ENCODE data around the gene SNTG2.
"Not testable (repeated sequence)": the region's sequence is repeated elsewhere in the genome, so short reads cannot be mapped to it uniquely, and the experiment has no call there.

SNTG2 gene

DNA sequence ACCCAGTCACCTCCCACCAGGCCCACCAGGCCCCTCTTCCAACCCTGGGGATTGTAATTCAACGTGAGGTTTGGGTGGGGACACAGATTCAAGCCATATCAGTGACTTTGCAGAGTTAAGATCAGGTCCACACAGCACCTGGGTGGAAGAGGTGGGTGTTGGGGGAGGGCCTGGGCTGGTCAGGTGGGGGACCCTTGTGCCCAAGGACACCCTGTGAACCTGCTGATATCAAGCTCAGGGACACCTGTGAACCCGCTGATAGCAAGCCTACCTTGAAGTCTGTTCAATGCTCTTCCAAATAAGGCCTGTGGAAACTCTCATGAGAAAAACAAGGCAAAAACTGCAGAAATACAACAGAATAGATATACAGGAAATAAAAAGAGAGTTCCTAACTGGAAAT is 442.7 kb downstream of the SNTG2 start:
- in situ Hi-C loops (cut with HindIII; ENCODE audit: low pct_unique_long_range_greater_than_20kb, low sequenced_read_pairs) = no loop called here
- DNase-seq (ENCODE audit: low read depth in 1 of 2, low spot score in 1 of 2) = no peak
- no peak for TF ChIP-seq JUND (IDR thresholded peaks at IDR 0.05; ENCODE audit: low read depth)

DNA sequence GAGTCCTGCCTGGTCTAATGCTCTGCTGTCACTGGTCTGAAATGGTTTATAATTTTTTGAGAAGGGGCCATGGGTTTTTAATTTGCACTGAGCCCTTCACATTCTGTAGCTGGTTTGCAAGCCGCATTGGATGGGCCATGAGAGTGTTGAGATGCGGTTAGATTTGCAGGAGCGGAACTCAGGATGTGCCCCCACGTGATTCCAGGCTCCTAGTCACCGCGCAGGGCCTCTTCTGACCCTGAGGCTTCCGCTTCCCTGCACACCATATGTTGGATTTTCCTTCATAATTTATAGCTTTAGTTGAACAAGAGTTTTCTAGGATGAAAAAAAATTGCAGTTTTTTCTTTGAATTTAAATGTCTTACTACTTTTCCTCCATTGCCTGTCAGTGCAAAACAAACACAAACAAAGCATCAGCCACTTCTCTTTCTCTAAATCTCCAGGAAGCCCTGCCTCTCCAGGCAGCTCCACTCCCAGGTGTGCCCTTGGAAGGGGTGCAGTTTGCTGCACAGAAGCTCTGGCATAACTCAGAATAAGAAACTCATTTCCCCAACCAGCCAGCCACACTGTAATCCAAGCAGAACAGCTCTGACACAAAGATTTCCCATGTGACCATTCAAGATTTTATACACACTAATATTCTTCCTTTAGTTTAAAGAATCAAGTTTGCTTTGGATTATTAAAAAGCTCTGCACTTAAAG is 444.2 kb downstream of the SNTG2 start:
- no peak for DNase-seq (ENCODE audit: low read depth in 1 of 2, low spot score in 1 of 2)
- in situ Hi-C loops (cut with HindIII; ENCODE audit: low pct_unique_long_range_greater_than_20kb, low sequenced_read_pairs) = no loop called here
- TF ChIP-seq JUND (IDR thresholded peaks at IDR 0.05; ENCODE audit: low read depth) = no peak

DNA sequence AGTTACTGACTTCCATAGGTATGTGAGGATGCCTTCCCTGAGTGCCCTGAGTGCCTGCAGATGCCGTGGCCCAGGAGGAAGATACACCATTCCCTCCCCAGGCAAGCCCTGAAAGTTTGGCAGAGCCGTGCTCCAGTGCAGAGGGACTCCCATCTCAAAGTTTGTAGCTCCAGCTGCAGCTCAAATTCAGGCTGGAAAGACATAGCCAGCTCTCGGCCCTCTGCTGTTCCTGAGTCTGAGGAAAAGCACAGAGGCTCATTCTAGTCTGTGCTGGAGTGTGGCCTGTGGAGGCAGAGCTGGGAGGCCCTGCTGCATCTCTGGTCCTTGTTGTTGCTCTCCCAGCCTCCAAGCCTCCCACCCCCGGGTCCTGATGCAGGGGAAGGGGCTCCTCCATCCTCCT is 446.7 kb downstream of the SNTG2 start:
- no peak for DNase-seq (ENCODE audit: low read depth in 1 of 2, low spot score in 1 of 2)
- TF ChIP-seq JUND (IDR thresholded peaks at IDR 0.05; ENCODE audit: low read depth) = no peak
- in situ Hi-C loops (cut with HindIII; ENCODE audit: low pct_unique_long_range_greater_than_20kb, low sequenced_read_pairs) = no loop called here

DNA sequence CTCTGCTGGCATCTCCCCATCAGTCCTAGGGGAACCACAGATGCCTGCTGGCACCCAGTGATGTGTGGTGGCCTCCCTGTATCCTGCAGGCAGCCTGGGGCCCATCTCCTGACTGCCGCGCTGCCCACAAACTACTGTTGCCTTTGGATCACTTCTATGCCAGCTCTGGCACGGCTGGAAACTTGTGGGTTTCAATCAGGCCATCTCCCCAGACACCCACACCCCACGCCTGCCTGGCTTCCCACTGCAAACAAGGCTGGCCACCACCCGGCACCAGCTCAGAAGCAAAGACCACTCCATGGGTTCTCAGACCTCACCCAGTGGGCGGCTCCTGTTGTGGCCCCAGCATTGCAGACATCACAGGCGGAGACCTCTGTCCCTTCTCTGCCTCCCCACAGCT is 447.5 kb downstream of the SNTG2 start:
- no peak for TF ChIP-seq JUND (IDR thresholded peaks at IDR 0.05; ENCODE audit: low read depth)
- in situ Hi-C loops (cut with HindIII; ENCODE audit: low pct_unique_long_range_greater_than_20kb, low sequenced_read_pairs) = no loop called here
- no peak for DNase-seq (ENCODE audit: low read depth in 1 of 2, low spot score in 1 of 2)

DNA sequence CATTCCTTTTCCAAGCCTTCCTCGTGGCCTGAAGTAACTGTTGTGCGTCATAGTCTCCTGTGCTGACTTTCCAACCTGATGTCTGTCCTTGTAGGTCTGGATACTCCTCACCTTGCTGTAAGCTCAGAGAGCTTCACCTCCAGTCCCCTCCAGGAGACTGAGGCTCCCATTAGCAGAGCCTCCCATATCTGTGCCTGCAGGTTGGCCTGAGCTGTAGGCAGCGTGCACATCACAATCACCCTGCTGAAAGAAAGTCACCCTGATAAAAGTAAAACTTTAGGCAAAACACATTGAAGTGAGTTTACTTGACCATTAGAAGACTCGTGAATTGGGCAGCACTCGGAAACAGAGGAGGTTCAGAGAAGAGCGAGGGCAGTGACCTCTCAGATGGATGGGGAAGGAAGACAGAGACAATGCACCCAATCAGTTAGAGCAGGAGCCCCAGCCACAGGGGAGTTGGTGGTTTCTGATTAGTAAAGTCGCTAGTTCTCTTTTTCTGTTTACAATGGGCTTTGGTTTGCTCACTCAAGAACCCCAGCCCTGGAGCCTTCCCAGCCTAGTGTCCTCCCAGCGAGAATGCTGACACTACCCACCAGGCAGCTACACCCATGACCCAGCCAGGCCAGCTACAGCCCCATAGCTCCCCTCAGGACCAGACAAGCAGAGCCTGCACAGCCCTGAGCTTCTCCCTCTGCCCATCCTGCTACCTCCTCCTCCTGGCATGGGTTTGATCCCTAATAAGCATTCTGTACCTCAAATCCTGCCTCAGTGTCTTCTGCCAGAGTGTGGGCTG is 450.5 kb downstream of the SNTG2 start:
- in situ Hi-C loops (cut with HindIII; ENCODE audit: low pct_unique_long_range_greater_than_20kb, low sequenced_read_pairs) = no loop called here
- no peak for TF ChIP-seq JUND (IDR thresholded peaks at IDR 0.05; ENCODE audit: low read depth)
- DNase-seq (ENCODE audit: low read depth in 1 of 2, low spot score in 1 of 2) = no peak

DNA sequence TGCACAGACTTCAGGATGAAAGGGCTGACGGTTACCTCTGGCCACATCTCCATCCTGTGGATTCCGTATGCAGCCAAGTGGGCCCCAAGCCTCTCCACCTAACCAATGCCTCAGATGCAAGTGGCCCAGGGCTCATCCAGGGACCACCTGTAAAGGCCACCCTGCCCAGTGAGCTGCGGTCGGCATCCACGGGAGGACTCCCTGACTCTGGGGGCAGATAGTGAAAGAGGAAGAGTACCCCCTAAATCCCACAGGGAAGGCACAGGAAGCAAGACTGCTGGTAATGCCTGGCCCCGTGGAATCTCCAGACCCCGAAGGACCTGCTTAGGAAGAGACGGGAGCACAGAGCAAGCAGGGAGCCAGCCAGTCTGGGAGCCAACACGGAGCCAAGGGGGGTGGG is 451.4 kb downstream of the SNTG2 start:
- in situ Hi-C loops (cut with HindIII; ENCODE audit: low pct_unique_long_range_greater_than_20kb, low sequenced_read_pairs) = no loop called here
- no peak for TF ChIP-seq JUND (IDR thresholded peaks at IDR 0.05; ENCODE audit: low read depth)
- no peak for DNase-seq (ENCODE audit: low read depth in 1 of 2, low spot score in 1 of 2)

DNA sequence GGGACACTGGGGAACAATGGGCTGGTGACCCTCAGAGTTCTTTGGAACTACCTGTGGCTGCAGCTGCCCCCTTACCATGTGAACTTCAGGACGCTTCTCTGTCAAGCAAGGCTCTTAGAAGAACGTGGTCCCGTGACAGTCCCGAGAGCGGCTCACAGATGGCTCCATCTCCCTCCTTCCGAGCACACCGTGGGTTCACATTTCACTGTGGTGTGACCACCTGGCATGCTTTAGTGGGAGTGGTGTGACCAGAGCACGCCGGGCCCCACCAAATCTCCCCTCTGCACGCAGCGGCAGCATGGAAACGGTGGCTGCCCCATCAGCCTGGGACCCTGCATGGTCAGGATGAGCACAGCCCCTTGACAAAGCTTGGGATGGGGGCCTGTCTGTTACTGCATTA is 452.9 kb downstream of the SNTG2 start:
- TF ChIP-seq JUND (IDR thresholded peaks at IDR 0.05; ENCODE audit: low read depth) = no peak
- DNase-seq (ENCODE audit: low read depth in 1 of 2, low spot score in 1 of 2) = no peak
- in situ Hi-C loops (cut with HindIII; ENCODE audit: low pct_unique_long_range_greater_than_20kb, low sequenced_read_pairs) = no loop called here

DNA sequence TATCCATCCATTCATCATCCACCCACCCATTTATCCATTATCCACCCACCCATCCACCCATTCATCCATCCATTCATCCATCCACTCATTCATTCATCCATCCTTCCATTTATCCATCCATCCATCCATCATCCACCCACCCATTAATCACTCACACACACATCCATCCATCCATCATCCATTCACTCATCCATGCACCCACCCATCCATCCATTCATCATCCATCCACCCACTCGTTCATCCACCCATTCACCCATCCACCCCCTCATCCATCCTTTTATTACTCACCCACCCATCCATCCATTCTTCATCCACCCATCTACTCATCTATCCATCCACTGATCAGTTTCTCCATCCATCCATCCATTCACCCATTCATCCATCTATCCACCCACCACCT is 454.5 kb downstream of the SNTG2 start:
- DNase-seq (ENCODE audit: low read depth in 1 of 2, low spot score in 1 of 2) = no peak
- in situ Hi-C loops (cut with HindIII; ENCODE audit: low pct_unique_long_range_greater_than_20kb, low sequenced_read_pairs) = no loop called here
- TF ChIP-seq JUND (IDR thresholded peaks at IDR 0.05; ENCODE audit: low read depth) = no peak

DNA sequence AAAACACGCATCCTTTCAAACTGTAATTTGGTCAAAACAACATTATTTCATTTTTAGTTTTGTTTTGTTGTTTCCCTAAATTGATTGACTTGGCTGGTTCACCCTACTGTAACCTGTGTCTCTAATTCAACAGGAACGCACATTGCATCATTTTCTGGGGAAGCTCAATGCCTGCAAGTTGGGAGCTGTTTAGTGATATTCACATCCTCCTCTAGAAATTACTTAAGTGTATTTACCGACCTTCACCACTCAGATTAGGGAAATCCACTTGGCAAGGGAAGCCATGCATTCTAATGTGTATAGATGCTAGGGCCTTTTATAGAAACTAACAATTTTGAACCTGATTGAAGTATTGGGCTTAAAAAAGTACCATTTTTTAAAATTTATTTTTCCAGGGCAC is 455.3 kb downstream of the SNTG2 start:
- no peak for TF ChIP-seq JUND (IDR thresholded peaks at IDR 0.05; ENCODE audit: low read depth)
- in situ Hi-C loops (cut with HindIII; ENCODE audit: low pct_unique_long_range_greater_than_20kb, low sequenced_read_pairs) = no loop called here
- DNase-seq (ENCODE audit: low read depth in 1 of 2, low spot score in 1 of 2) = no peak

DNA sequence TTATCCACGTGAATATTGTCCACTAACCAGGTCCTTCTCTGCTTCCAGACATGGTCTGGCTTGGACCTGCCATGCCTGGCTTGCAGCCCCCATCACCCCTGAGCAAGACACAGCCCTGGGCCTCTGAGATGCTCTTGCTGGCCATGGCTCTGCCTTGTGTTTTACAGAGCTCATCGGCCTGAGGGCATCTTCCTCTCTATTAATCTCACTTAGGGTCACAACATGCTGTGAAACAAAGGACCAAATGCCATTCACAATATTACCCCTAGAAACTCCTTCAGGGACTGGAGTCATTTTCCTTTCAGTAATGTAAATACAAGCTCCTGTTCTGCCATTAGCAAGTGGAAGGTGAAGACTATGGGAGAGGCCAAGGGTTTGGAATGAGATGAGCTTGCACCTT is 455.8 kb downstream of the SNTG2 start:
- in situ Hi-C loops (cut with HindIII; ENCODE audit: low pct_unique_long_range_greater_than_20kb, low sequenced_read_pairs) = no loop called here
- no peak for DNase-seq (ENCODE audit: low read depth in 1 of 2, low spot score in 1 of 2)
- TF ChIP-seq JUND (IDR thresholded peaks at IDR 0.05; ENCODE audit: low read depth) = no peak

DNA sequence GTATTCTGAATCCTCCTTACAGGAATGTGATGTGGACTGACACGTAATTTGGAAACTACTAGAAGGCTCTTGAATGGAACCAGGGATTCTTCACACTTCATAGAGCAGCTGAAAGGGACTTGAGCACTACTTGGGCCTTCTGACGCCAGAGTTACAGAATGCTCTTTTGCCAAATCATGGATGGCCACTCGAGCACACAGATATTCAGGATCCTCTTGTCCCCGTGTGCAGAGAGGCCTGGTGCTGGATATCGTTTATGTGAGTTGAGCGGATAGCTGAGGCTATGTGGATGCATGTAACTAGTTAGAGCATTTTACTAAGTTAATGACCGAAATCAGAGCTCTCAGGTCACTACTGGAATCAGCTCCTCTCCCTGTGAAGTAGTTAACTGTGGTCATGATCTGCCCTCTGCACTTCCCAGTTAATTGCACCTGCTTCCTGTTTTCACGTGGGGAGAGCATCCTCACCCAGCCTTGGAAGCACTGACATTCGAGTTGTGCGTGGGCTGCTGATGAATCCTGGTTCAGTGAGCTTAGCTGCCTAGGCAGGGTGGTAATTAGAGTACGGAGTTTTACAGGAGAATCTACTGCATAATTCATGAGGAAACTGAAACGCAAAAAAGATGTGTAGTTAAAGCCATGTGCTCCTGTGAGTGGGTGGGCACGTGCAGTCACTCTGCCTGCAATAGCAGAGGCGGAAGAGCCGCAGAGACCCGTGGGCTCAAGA is 457.5 kb downstream of the SNTG2 start:
- DNase-seq (ENCODE audit: low read depth in 1 of 2, low spot score in 1 of 2) = no peak
- TF ChIP-seq JUND (IDR thresholded peaks at IDR 0.05; ENCODE audit: low read depth) = no peak
- in situ Hi-C loops (cut with HindIII; ENCODE audit: low pct_unique_long_range_greater_than_20kb, low sequenced_read_pairs) = no loop called here

DNA sequence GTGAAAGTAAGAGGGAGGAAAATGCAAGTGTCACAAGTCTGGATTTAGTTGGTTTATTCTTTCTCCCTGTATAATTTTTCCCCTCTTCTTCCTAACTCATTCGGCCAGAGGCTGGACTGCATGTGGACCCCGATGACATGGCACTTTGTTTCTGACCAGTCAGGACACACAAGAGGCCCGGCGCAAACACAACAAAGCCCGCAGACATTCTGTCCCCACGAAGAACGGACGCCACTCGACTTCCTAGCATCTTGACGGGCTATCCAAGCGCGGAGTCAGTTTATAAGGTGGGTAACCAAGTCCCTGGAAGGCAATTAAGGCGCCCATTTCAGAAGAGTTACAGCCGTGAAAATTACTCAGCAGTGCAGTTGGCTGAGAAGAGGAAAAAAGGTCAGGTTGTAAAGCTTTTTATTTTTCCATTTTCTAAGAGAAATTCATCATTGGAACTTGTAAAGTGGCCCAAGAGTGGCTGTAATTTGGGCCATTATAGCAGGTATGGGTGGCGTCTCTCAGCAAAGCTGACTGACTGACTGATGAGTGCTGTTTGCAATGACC is 462.6 kb downstream of the SNTG2 start, which contains the start of gene TPO:
TPO (plus strand) TSS at position 308 of the 555 bp plus-strand sequence. CDS start 946 bp downstream, outside the sequence.
- TF ChIP-seq JUND (IDR thresholded peaks at IDR 0.05; ENCODE audit: low read depth) = no peak
- no peak for DNase-seq (ENCODE audit: low read depth in 1 of 2, low spot score in 1 of 2)
- in situ Hi-C loops (cut with HindIII; ENCODE audit: low pct_unique_long_range_greater_than_20kb, low sequenced_read_pairs) = no loop called here

DNA sequence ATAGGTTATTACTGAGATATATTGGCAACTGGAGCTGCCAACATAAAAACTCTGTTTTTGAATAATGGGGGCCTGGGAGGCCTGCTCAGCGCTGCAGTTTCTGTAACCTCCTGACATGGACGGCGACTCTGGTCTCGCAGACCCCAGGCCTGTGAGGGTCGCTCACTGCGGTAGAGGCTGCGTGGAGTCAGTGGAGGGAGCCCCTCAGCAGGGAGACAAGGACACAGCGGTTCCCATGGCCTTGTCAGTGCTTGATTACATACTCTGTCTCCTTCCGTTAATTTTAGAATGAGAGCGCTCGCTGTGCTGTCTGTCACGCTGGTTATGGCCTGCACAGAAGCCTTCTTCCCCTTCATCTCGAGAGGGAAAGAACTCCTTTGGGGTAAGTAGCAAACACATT is 463.5 kb downstream of the SNTG2 start:
- no peak for DNase-seq (ENCODE audit: low read depth in 1 of 2, low spot score in 1 of 2)
- TF ChIP-seq JUND (IDR thresholded peaks at IDR 0.05; ENCODE audit: low read depth) = no peak
- in situ Hi-C loops (cut with HindIII; ENCODE audit: low pct_unique_long_range_greater_than_20kb, low sequenced_read_pairs) = no loop called here

DNA sequence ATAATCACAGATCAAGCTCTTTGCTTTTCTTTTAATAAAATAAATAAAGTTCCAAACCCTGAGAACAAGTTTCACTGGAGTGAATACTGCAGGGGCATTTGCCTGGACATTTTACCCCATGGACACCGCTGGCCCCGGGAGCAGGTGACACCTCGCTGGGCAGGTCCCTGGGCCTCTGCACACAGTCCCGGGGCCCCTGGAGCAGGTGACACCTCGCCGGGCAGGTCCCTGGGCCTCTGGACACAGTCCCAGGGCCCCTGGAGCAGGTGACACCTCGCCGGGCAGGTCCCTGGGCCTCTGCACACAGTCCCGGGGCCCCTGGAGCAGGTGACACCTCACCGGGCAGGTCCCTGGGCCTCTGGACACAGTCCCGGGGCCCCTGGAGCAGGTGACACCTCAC is 464.3 kb downstream of the SNTG2 start:
- DNase-seq (ENCODE audit: low read depth in 1 of 2, low spot score in 1 of 2); in situ Hi-C loops (cut with HindIII; ENCODE audit: low pct_unique_long_range_greater_than_20kb, low sequenced_read_pairs): not testable (repeated sequence)

Measured in T47D (cell line).